SK-N-SH (cell line): Measurements from ENCODE around the gene SCNN1G. TPM values are rescaled to one million over a fixed set of nuclear protein-coding genes. Genes with fewer than 3 reads are reported as not detected.

Source experiments
- CTCF ChIA-PET: fragments of 300-600, 350-600 bp; formaldehyde crosslinking; extraction: SDS; loops from one replicate; lab custom pipeline; 2021; lab: Yijun Ruan, JAX
- POLR2A ChIA-PET: fragments of 350-600 bp; sonication (Branson Sonifier 250); formaldehyde crosslinking; extraction: SDS; loops from one replicate; lab custom pipeline; 2020; ENCODE audit warnings: antibody characterized with exemption, inconsistent platforms; lab: Yijun Ruan, JAX
- DNase-seq: peaks from one replicate; pipeline ENCODE4 v3.0.0; 2012
- H2AFZ ChIP-seq: fragments of 200-600 bp; sonication (generic); 2 replicates; pipeline ENCODE4 v1.8.1; 2016; ENCODE audit warnings: antibody characterized with exemption, mild to moderate bottlenecking, low read depth
- H3F3A ChIP-seq: fragments of 200-600 bp; sonication (generic); replicated peaks from 2 replicates; pipeline ENCODE3; 2016; ENCODE audit warnings: antibody characterized with exemption, mild to moderate bottlenecking; ENCODE audit not compliant: insufficient read depth
- H3K27ac ChIP-seq, 2 experiments: fragments of 200-500 bp in 1 of 2; fragments of 200-600 bp in 1 of 2; sonication (Bioruptor generic) in 1 of 2; sonication (generic), shearing (Covaris generic) in 1 of 2; 2 replicates each; pipeline versions ENCODE4 v1.5.1 to v1.6.1; 2014 to 2016; ENCODE audit warnings: low read depth in 2 of 2, inconsistent platforms in 1 of 2, low read length in 1 of 2, mild to moderate bottlenecking in 1 of 2, mixed read lengths in 1 of 2
- H3K27me3 ChIP-seq: fragments of 200-600 bp; sonication (generic), shearing (Covaris generic); 2 replicates; pipeline ENCODE4 v1.6.1; 2016; ENCODE audit warnings: mixed run types; ENCODE audit not compliant: insufficient read depth
- H3K36me3 ChIP-seq, 2 experiments: fragments of 200-500 bp in 1 of 2; fragments of 200-600 bp in 1 of 2; sonication (Bioruptor generic) in 1 of 2; sonication (generic) in 1 of 2; replicated peaks in 1 of 2; 2 replicates each; pipeline versions ENCODE3 to v1.5.1; 2014 to 2016; ENCODE audit warnings: low read length in 1 of 2, mild to moderate bottlenecking in 1 of 2; ENCODE audit not compliant: insufficient read depth in 2 of 2, control insufficient read depth in 1 of 2
- H3K4me1 ChIP-seq, 2 experiments: fragments of 200-500 bp in 1 of 2; fragments of 200-600 bp in 1 of 2; sonication (Bioruptor generic) in 1 of 2; sonication (generic), shearing (Covaris generic) in 1 of 2; 2 replicates each; pipeline versions ENCODE4 v1.5.1 to v1.6.1; 2014 to 2016; ENCODE audit warnings: low read depth in 1 of 2, low read length in 1 of 2, mixed run types in 1 of 2; ENCODE audit not compliant: insufficient read depth in 2 of 2, control insufficient read depth in 1 of 2
- H3K4me2 ChIP-seq: fragments of 200-600 bp; sonication (generic), shearing (Covaris generic); 2 replicates; pipeline ENCODE4 v1.6.1; 2017; ENCODE audit warnings: mixed run types
- H3K4me3 ChIP-seq, 2 experiments: fragments of 200-500 bp in 1 of 2; fragments of 200-600 bp in 1 of 2; sonication (Bioruptor generic) in 1 of 2; sonication (generic), shearing (Covaris generic) in 1 of 2; 2 replicates each; pipeline versions ENCODE4 v1.5.1 to v1.8.1; 2014 to 2016; ENCODE audit warnings: low read depth in 2 of 2, inconsistent platforms in 1 of 2, low read length in 1 of 2, mild to moderate bottlenecking in 1 of 2, mixed read lengths in 1 of 2, moderate library complexity in 1 of 2
- H3K79me2 ChIP-seq: fragments of 200-600 bp; sonication (generic); 2 replicates; pipeline ENCODE4 v1.8.1; 2017; ENCODE audit warnings: mild to moderate bottlenecking; ENCODE audit not compliant: insufficient read depth
- H3K9ac ChIP-seq: fragments of 200-600 bp; sonication (generic); 2 replicates; pipeline ENCODE4 v1.6.1; 2017; ENCODE audit warnings: mixed run types
- H3K9me2 ChIP-seq: fragments of 200-600 bp; sonication (generic); 2 replicates; pipeline ENCODE4 v1.6.1; 2017; ENCODE audit warnings: mixed run types
- H3K9me3 ChIP-seq: fragments of 200-600 bp; sonication (generic); 2 replicates; pipeline ENCODE4 v1.6.1; 2017; ENCODE audit warnings: mixed run types, mild to moderate bottlenecking, moderate library complexity
- H4K20me1 ChIP-seq: fragments of 200-600 bp; sonication (generic); 2 replicates; pipeline ENCODE4 v1.6.1; 2017; ENCODE audit warnings: mild to moderate bottlenecking, mixed run types; ENCODE audit not compliant: insufficient read depth
- CHD2 ChIP-seq: fragments of 150-350 bp; IDR thresholded peaks from 2 replicates; pipeline ENCODE4 v1.6.1; 2018; ENCODE audit warnings: low read length; ENCODE audit not compliant: partially characterized antibody
- EP300 ChIP-seq, 2 experiments: IDR thresholded peaks; 2 replicates each; pipeline versions ENCODE4 v1.4.0 to v1.6.1; 2012; ENCODE audit warnings: borderline replicate concordance in 1 of 2, low read depth in 1 of 2, low read length in 1 of 2
- GATA2 ChIP-seq: sonication (generic); formaldehyde crosslinking; IDR thresholded peaks from 2 replicates; pipeline ENCODE4 v1.5.0; 2020; ENCODE audit warnings: mild to moderate bottlenecking, missing genetic modification reagents
- NFIC ChIP-seq: IDR thresholded peaks from 2 replicates; pipeline ENCODE4 v1.4.0; 2012; ENCODE audit warnings: borderline replicate concordance
- RCOR1 ChIP-seq: fragments of 150-350 bp; IDR thresholded peaks from 2 replicates; pipeline ENCODE4 v1.6.1; 2017; ENCODE audit warnings: antibody characterized with exemption, low read length
- SMC3 ChIP-seq: IDR thresholded peaks from 2 replicates; pipeline ENCODE4 v1.6.1; 2012; ENCODE audit warnings: low read depth, low read length, improper control_type of control experiment
- TAF1 ChIP-seq: IDR thresholded peaks from 2 replicates; pipeline ENCODE4 v1.6.1; 2012; ENCODE audit warnings: low read depth, mild to moderate bottlenecking, low read length, moderate library complexity, borderline replicate concordance
- TEAD4 ChIP-seq: IDR thresholded peaks from 2 replicates; pipeline ENCODE4 v1.4.0; 2012; ENCODE audit warnings: mild to moderate bottlenecking, borderline replicate concordance; ENCODE audit not compliant: insufficient read depth
- WGBS: methylation state at CpG from one replicate; pipeline ENCODE4 v1.1.6; 2017; ENCODE audit warnings: low lambda C conversion rate; 5-methylcytosine and 5-hydroxymethylcytosine counted together
- polyA plus RNA-seq, 3 experiments: library from polyadenylated mRNA; depleted of rRNA; stranded (reverse); fragments of >200 nt; gene quantifications; 2 replicates each; pipeline ENCODE4 v1.2.3, GENCODE V29; 2012
- TF ChIP-seq, protein P1 (sequence below): IDR thresholded peaks from 2 replicates; pipeline ENCODE4 v1.4.0; 2012; ENCODE audit warnings: low read depth, borderline replicate concordance
- TF ChIP-seq, protein P2 (sequence below): fragments of 200-600 bp; sonication (generic); IDR thresholded peaks from 2 replicates; pipeline ENCODE4 v1.6.1; 2017; ENCODE audit warnings: antibody characterized with exemption, mild to moderate bottlenecking, moderate library complexity

The SCNN1G gene
- polyA plus RNA-seq, 1 of the 3 experiments (the other 2 are of a cell fraction): not detected

DNA sequence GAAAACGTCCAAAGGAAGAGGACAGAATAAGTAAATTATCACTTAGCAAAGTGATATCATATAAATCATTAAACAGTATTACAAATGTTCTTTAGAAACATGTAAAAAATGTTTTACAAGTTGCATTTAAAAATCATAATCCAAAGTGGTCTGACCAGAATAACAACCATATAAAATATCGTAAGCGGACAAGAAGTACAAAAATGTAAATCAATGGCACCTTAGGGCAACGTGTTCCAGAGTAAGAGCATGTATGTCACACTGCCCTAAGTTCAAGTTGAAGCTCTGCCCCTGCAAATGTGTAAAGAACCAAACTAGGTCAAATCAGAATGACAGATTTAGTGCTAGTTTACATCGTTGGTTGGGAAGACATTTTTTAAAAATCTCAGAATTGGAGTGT lies 44.7 kb upstream of the SCNN1G start (continued):
- TF ChIP-seq, protein P1, sequence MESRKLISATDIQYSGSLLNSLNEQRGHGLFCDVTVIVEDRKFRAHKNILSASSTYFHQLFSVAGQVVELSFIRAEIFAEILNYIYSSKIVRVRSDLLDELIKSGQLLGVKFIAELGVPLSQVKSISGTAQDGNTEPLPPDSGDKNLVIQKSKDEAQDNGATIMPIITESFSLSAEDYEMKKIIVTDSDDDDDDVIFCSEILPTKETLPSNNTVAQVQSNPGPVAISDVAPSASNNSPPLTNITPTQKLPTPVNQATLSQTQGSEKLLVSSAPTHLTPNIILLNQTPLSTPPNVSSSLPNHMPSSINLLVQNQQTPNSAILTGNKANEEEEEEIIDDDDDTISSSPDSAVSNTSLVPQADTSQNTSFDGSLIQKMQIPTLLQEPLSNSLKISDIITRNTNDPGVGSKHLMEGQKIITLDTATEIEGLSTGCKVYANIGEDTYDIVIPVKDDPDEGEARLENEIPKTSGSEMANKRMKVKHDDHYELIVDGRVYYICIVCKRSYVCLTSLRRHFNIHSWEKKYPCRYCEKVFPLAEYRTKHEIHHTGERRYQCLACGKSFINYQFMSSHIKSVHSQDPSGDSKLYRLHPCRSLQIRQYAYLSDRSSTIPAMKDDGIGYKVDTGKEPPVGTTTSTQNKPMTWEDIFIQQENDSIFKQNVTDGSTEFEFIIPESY: no peak
- TF ChIP-seq, protein P2, sequence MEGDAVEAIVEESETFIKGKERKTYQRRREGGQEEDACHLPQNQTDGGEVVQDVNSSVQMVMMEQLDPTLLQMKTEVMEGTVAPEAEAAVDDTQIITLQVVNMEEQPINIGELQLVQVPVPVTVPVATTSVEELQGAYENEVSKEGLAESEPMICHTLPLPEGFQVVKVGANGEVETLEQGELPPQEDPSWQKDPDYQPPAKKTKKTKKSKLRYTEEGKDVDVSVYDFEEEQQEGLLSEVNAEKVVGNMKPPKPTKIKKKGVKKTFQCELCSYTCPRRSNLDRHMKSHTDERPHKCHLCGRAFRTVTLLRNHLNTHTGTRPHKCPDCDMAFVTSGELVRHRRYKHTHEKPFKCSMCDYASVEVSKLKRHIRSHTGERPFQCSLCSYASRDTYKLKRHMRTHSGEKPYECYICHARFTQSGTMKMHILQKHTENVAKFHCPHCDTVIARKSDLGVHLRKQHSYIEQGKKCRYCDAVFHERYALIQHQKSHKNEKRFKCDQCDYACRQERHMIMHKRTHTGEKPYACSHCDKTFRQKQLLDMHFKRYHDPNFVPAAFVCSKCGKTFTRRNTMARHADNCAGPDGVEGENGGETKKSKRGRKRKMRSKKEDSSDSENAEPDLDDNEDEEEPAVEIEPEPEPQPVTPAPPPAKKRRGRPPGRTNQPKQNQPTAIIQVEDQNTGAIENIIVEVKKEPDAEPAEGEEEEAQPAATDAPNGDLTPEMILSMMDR: no peak
- TF ChIP-seq NFIC (no peak), SMC3 (no peak), TAF1 (no peak)

DNA sequence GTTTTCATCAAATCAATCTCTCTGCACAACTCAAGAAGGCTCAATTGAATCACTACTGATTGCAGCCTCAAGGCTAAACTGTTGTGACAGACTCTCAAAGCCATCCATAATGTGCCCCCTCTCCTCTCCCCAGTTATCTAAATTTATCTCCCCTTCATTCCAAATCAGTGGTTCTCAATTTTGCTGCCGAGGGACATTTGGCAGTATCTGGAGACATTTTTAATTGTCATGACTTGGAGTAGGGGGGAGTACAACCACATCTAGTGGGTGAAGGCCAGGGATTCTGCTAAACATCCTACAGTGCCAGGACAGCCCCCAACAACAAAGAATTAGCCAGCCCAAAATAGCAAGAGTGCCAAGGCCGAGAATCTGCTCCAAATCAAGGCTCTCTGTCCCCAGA lies 42.4 kb upstream of the SCNN1G start:
- no peaks in the 10 kb centered on the region for H3K27me3 ChIP-seq
- ChIA-PET POLR2A (no interaction called here), CTCF (no interaction called here)
- no peak overlapping the region for H3K9ac ChIP-seq
- H3K27ac ChIP-seq: no peak overlapping the region
- H3K79me2 ChIP-seq: peaks cover 100% of the 10 kb centered on the region
- no peaks in the 10 kb centered on the region for H3K9me2 ChIP-seq
- peak; percentile 52 for DNase-seq
- WGBS: 81% methylated on average over 2 of the region's 2 CpGs
- H2AFZ ChIP-seq: no peak overlapping the region
- H3K9me3 ChIP-seq: no peaks in the 10 kb centered on the region
- no peak overlapping the region for H3K4me2 ChIP-seq
- no peaks in the 10 kb centered on the region for H3K36me3 ChIP-seq
- no peaks in the 10 kb centered on the region for H3F3A ChIP-seq
- no peak for TF ChIP-seq CHD2
- TF ChIP-seq RCOR1: 0 out of 2 replicates have a peak, but pooled peaks have one; percentile 26
- peak in 1 of 2 experiments; percentile 69; a peak in 2 of 4 replicates for TF ChIP-seq EP300 (IDR thresholded peaks at IDR 0.05; ENCODE audit: borderline replicate concordance in 1 of 2, low read depth in 1 of 2, low read length in 1 of 2)
- no peak for TF ChIP-seq TEAD4
- TF ChIP-seq, protein P2: no peak
- peak; percentile 76 for TF ChIP-seq GATA2 (CRISPR knock-in tag)
- TF ChIP-seq, all 33 proteins: peak for 3
- Histone ChIP-seq H4K20me1 (peaks cover 57% of the 10 kb centered on the region), H3K4me3 (no peak overlapping the region), H3K4me1 (peaks cover 10 to 22% of the 10 kb centered on the region in 2 experiments; a peak in 3 of 4 replicates)
